HG03575 (cell line): ENCODE results near the gene GPR39.
"Not testable (repeated sequence)": the region's sequence is repeated elsewhere in the genome, so short reads cannot be mapped to it uniquely, and the experiment has no call there.

Experiments used
- ATAC-seq: cut with Tn5 transposase; IDR thresholded peaks from one replicate; pipeline ENCODE4 v1.9.1; 2021; ENCODE audit not compliant: unreplicated experiment, insufficient number of reproducible peaks, low FRiP score; ENCODE audit errors: extremely low read depth

The GPR39 gene

GRCh38 chr2:132477436-132477835 is 60.8 kb downstream of the GPR39 start:
- no peak for ATAC-seq

GRCh38 chr2:132477962-132478361 is 61.4 kb downstream of the GPR39 start:
- ATAC-seq, result no peak

GRCh38 chr2:132478461-132479105 is 62.0 kb downstream of the GPR39 start:
- ATAC-seq, result no peak

- ATAC-seq, result no peak
These were observed 62.5 kb downstream of the GPR39 start for GRCh38 chr2:132479155-132479554.

- ATAC-seq, result no peak
These were observed 66.2 kb downstream of the GPR39 start for GRCh38 chr2:132482821-132483220.

- ATAC-seq, result no peak
These were observed 67.5 kb downstream of the GPR39 start for GRCh38 chr2:132484144-132484543.

- ATAC-seq, result no peak
These were observed 71.9 kb downstream of the GPR39 start for GRCh38 chr2:132488491-132488890.

GRCh38 chr2:132489150-132489549 is 72.5 kb downstream of the GPR39 start:
- ATAC-seq, result no peak

- no peak for ATAC-seq
These were observed 79.3 kb downstream of the GPR39 start for GRCh38 chr2:132495881-132496280.

- ATAC-seq, result no peak
These were observed 80.0 kb downstream of the GPR39 start for GRCh38 chr2:132496555-132496954.

GRCh38 chr2:132497591-132497990 is 81.0 kb downstream of the GPR39 start:
- no peak for ATAC-seq

- ATAC-seq, result no peak
These were observed 87.1 kb downstream of the GPR39 start for GRCh38 chr2:132503701-132504100.

- ATAC-seq, result no peak
These were observed 98.4 kb downstream of the GPR39 start for GRCh38 chr2:132515010-132515409.

- no peak for ATAC-seq
These were observed 100.8 kb downstream of the GPR39 start for GRCh38 chr2:132517386-132517785.

GRCh38 chr2:132518302-132518701 is 101.7 kb downstream of the GPR39 start:
- no peak for ATAC-seq

- ATAC-seq, result no peak
These were observed 103.0 kb downstream of the GPR39 start for GRCh38 chr2:132519566-132519965.

GRCh38 chr2:132521341-132521740 is 104.7 kb downstream of the GPR39 start:
- no peak for ATAC-seq

- ATAC-seq, result no peak
These were observed 106.3 kb downstream of the GPR39 start for GRCh38 chr2:132522901-132523300.

GRCh38 chr2:132537061-132537460 is 120.5 kb downstream of the GPR39 start:
- not testable (repeated sequence) for ATAC-seq

GRCh38 chr2:132538331-132538855 is 121.8 kb downstream of the GPR39 start:
- ATAC-seq, result no peak

GRCh38 chr2:132540166-132540565 is 123.6 kb downstream of the GPR39 start:
- ATAC-seq, result no peak
